ENCODE results near the gene ZGPAT. TPM values are rescaled to one million over a fixed set of nuclear protein-coding genes. Genes with fewer than 3 reads are reported as not detected.
A peak's percentile ranks its signal among the peaks of the same experiment; 100 is the strongest.

The ZGPAT gene
- total RNA-seq, 4 donors from 2014 or later: 21.7 to 25.8 (median 23.3) TPM

DNA sequence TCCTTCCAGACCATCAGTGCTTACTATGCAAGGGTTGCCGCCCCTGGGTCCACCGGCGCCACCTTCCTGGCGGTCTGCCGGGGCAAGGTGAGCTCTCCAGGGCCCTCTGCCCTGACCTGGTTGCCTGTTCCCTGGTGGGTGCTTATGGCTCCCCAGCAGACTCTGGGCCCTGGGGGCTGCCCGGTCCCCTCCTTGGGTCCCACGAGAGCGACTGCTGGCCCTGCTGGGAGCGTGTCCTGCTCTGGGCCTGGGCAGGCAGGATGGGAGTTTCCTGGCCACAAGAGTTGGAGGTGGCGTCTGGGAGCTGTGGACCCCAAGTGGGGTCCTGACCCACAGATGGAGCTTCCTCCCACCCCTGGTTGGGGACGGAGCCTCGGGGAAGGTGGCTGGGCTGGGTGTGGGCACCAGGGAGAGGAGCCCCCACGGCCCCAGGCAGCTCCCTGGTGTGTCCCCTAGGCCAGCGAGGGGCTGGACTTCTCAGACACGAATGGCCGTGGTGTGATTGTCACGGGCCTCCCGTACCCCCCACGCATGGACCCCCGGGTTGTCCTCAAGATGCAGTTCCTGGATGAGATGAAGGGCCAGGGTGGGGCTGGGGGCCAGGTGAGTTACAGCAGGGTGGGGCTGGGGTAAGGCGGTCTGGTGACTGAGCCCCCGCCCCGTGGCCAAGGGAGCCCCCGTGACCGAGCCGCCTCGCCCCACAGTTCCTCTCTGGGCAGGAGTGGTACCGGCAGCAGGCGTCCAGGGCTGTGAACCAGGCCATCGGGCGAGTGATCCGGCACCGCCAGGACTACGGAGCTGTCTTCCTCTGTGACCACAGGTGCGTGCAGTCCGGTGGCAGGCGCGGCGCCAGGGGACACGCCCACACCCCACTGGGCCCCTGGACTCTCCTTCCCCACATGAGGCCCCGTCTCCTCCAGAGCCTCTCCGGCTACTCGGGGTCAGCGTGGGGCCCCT is 18.5 kb upstream of the ZGPAT start:
- Histone ChIP-seq H3K4me1 (peaks cover 71% of the 10 kb centered on the region), H3K4me3 (no peak overlapping the region), H3K27ac (peak overlapping the region; percentile 1), H3K9me3 (no peaks in the 10 kb centered on the region), H3K27me3 (no peaks in the 10 kb centered on the region), H3K36me3 (no peaks in the 10 kb centered on the region)
- no peak for DNase-seq (ENCODE audit: low spot score in 2 of 2)
- TF ChIP-seq POLR2AphosphoS5 (IDR thresholded peaks at IDR 0.05) (no peak), POLR2A (IDR thresholded peaks at IDR 0.05) (no peak), EP300 (IDR thresholded peaks at IDR 0.05) (no peak)
- TF ChIP-seq, protein P1, sequence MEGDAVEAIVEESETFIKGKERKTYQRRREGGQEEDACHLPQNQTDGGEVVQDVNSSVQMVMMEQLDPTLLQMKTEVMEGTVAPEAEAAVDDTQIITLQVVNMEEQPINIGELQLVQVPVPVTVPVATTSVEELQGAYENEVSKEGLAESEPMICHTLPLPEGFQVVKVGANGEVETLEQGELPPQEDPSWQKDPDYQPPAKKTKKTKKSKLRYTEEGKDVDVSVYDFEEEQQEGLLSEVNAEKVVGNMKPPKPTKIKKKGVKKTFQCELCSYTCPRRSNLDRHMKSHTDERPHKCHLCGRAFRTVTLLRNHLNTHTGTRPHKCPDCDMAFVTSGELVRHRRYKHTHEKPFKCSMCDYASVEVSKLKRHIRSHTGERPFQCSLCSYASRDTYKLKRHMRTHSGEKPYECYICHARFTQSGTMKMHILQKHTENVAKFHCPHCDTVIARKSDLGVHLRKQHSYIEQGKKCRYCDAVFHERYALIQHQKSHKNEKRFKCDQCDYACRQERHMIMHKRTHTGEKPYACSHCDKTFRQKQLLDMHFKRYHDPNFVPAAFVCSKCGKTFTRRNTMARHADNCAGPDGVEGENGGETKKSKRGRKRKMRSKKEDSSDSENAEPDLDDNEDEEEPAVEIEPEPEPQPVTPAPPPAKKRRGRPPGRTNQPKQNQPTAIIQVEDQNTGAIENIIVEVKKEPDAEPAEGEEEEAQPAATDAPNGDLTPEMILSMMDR (IDR thresholded peaks at IDR 0.05): no peak
- WGBS: 80% methylated on average over 7 of the region's 44 CpGs

DNA sequence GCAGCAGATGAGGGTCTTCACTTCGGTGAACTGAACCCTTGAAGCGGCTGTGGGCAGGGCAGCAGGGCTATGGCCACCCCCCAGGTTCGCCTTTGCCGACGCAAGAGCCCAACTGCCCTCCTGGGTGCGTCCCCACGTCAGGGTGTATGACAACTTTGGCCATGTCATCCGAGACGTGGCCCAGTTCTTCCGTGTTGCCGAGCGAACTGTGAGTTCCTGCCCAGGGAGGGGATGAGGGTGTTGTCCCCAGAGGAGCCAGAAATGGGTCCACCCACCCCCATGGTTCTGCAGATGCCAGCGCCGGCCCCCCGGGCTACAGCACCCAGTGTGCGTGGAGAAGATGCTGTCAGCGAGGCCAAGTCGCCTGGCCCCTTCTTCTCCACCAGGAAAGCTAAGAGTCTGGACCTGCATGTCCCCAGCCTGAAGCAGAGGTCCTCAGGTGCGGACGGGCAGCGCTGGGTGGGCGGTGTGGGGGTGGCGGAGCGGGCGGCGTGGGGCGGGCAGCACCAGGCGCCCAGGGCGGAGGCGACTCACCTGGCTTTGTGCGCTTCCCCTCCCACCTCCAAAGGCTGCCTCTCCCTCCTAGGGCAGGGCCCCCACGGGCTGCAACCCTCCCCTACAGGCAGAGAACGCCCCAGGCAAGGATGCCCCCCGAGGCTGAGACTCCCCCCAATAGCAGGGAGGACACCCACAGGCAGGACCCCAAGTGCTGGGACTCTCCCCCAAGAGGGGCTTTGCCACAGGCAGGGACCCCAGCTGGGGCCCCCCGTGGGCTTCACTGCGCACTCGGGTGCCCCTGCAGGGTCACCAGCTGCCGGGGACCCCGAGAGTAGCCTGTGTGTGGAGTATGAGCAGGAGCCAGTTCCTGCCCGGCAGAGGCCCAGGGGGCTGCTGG is 17.6 kb upstream of the ZGPAT start:
- no peak for DNase-seq (ENCODE audit: low spot score in 2 of 2)
- no peaks in the 10 kb centered on the region for H3K27me3 ChIP-seq
- peaks cover 78% of the 10 kb centered on the region for H3K4me1 ChIP-seq
- TF ChIP-seq POLR2AphosphoS5 (IDR thresholded peaks at IDR 0.05): no peak
- TF ChIP-seq, protein P1 (IDR thresholded peaks at IDR 0.05): no peak
- no peak overlapping the region for H3K27ac ChIP-seq
- no peak overlapping the region for H3K4me3 ChIP-seq
- no peaks in the 10 kb centered on the region for H3K9me3 ChIP-seq
- no peaks in the 10 kb centered on the region for H3K36me3 ChIP-seq
- WGBS: 41% methylated on average over 10 of the region's 40 CpGs

DNA sequence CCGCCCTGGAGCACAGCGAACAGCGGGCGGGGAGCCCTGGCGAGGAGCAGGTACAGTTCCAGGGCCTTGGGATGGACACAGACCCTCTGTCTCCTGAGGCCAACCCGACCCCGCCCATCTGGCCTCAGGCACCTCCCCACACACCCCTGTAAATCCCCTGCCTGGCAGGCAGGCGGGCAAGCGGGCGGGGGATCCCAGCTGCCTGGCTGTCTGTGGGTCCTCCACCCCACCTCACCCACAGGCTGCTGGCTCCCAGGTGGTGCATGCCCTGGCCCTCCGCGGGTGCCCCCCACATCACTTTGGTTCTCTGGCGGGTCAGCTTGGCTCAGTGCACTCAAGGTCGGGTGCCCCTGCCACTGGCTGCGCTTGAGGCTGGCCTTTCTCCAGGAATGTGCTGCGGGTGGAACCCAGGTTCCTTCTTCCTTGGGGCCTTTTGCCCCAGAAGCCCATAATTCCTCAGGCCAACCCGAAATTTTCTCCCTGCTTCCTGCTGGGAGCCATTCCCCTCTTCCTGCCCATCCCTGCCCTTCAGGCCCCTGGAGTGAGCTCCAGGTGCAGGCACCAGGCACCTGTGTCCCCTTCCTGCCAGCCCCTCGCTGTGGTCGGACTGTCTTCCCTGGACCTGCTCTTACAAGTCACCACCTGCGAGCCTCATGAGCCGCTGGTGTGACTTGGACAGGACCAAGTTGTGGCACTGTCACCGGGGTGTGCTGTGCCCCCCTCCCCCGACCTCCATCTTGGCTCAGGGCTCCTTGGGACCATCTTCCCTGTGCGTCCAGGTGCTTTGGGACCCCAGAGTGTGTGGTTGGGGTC is 16.7 kb upstream of the ZGPAT start:
- peaks cover 78% of the 10 kb centered on the region for H3K4me1 ChIP-seq
- 65% methylated on average over 16 of the region's 24 CpGs for WGBS
- H3K27me3 ChIP-seq: no peaks in the 10 kb centered on the region
- peak in 1 of 2 donors; percentile 62 for DNase-seq (ENCODE audit: low spot score in 2 of 2)
- no peak for TF ChIP-seq EP300 (IDR thresholded peaks at IDR 0.05)
- TF ChIP-seq POLR2A (IDR thresholded peaks at IDR 0.05): no peak
- no peak for TF ChIP-seq POLR2AphosphoS5 (IDR thresholded peaks at IDR 0.05)
- TF ChIP-seq, protein P1 (IDR thresholded peaks at IDR 0.05): no peak
- no peaks in the 10 kb centered on the region for H3K36me3 ChIP-seq
- no peaks in the 10 kb centered on the region for H3K9me3 ChIP-seq
- peak overlapping the region; percentile 3 for H3K27ac ChIP-seq
- H3K4me3 ChIP-seq: no peak overlapping the region

DNA sequence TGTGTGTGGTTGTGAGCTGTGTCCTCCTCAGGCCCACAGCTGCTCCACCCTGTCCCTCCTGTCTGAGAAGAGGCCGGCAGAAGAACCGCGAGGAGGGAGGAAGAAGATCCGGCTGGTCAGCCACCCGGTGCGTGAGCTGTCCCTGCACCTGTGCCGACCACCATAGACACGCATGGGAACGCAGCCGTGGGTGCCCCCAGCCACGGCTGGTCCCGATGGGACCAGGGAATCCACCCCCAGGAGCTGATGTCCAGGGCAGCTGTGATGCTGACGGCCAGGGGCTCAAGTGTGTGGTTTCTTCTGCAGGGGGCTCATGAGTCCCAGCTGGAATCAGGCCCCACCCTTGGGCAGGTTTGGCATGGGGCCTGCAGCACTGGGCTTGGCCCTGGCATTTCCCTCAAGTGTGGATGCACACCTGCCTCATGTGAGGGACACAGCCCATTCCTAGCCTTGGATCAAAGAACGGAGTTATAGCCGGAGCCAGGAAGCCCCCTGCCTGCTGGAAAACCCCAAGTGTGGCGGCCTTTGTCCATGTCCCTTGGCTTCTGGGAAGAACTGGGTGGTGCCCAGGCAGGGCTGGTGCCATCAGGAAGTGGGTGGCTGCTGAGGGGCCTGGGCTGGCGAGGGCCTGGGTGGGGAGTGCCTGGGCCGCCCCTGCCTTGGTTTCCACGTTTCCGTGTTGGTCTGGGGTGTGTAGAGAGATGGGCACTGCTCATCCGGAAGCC is 16.0 kb upstream of the ZGPAT start:
- no peaks in the 10 kb centered on the region for H3K36me3 ChIP-seq
- no peaks in the 10 kb centered on the region for H3K27me3 ChIP-seq
- no peak overlapping the region for H3K4me3 ChIP-seq
- no peaks in the 10 kb centered on the region for H3K9me3 ChIP-seq
- peaks cover 78% of the 10 kb centered on the region for H3K4me1 ChIP-seq
- H3K27ac ChIP-seq: peak overlapping the region; percentile 20
- TF ChIP-seq EP300 (IDR thresholded peaks at IDR 0.05): no peak
- TF ChIP-seq POLR2A (IDR thresholded peaks at IDR 0.05): no peak
- TF ChIP-seq, protein P1 (IDR thresholded peaks at IDR 0.05): no peak
- no peak for TF ChIP-seq POLR2AphosphoS5 (IDR thresholded peaks at IDR 0.05)
- 73% methylated on average over 9 of the region's 21 CpGs for WGBS
- DNase-seq (ENCODE audit: low spot score in 2 of 2): peak in 1 of 2 donors; percentile 62
